ENCODE data around the gene SCCPDH.

Gene SCCPDH

GRCh38 chr1:246792603-246793002, 68.4 kb downstream of the SCCPDH start:
- Histone ChIP-seq H3K4me3 (ENCODE audit: insufficient read depth in 1 of 2, low read depth in 1 of 2, low read length in 2 of 2) (no peak overlapping the region), H3K27me3 (ENCODE audit: control insufficient read depth in 1 of 2, insufficient read depth in 1 of 2, low read length in 2 of 2) (peaks cover 0 to 30% of the 10 kb centered on the region in 2 experiments)
- 94% methylated on average over 25 of the region's 25 CpGs for WGBS

GRCh38 chr1:246793356-246793896, 69.2 kb downstream of the SCCPDH start:
- Histone ChIP-seq H3K9me3 (ENCODE audit: control insufficient read depth, low read length) (no peaks in the 10 kb centered on the region), H3K27ac (ENCODE audit: low read length, poor library complexity, severe bottlenecking) (no peak overlapping the region), H3K79me1 (replicated peaks; ENCODE audit: low read length, poor library complexity, severe bottlenecking) (no peaks in the 10 kb centered on the region), H4K91ac (ENCODE audit: low read length) (no peak overlapping the region), H4K8ac (ENCODE audit: low read length) (no peak overlapping the region), H2BK15ac (ENCODE audit: low read depth, poor library complexity, severe bottlenecking) (no peak overlapping the region), H3K27me3 (ENCODE audit: control insufficient read depth in 1 of 2, insufficient read depth in 1 of 2, low read length in 2 of 2) (peaks cover under 1 to 38% of the 10 kb centered on the region in 2 experiments), H2AK5ac (ENCODE audit: low read length, severe bottlenecking) (no peak overlapping the region), H3K4me1 (ENCODE audit: control insufficient read depth, insufficient read depth, low read depth, low read length) (peaks cover 9% of the 10 kb centered on the region), H2BK5ac (ENCODE audit: low read depth, low read length, poor library complexity, severe bottlenecking) (no peak overlapping the region), H2BK12ac (ENCODE audit: low read length in 2 of 2) (no peak overlapping the region), H3K36me3 (ENCODE audit: control insufficient read depth in 1 of 2, insufficient read depth in 2 of 2, low read depth in 1 of 2, low read length in 2 of 2) (peaks cover 0 to 6% of the 10 kb centered on the region in 2 experiments), H2BK120ac (ENCODE audit: low read depth, low read length) (no peak overlapping the region), H2AFZ (ENCODE audit: low read depth, low read length) (no peak overlapping the region), H3K14ac (ENCODE audit: low read length in 2 of 2) (no peak overlapping the region), H3K4me3 (ENCODE audit: insufficient read depth in 1 of 2, low read depth in 1 of 2, low read length in 2 of 2) (no peak overlapping the region), H3K18ac (ENCODE audit: low read depth in 1 of 2, low read length in 2 of 2) (no peak overlapping the region), H3K4ac (ENCODE audit: low read depth in 1 of 2, low read length in 2 of 2) (no peak overlapping the region), H3K23ac (ENCODE audit: low read length in 2 of 2) (no peak overlapping the region), H3K4me2 (ENCODE audit: low read length, poor library complexity, severe bottlenecking) (no peak overlapping the region), H3K9ac (ENCODE audit: low read length) (no peak overlapping the region)
- 62% methylated on average over 6 of the region's 6 CpGs for WGBS
- DNase-seq: no peak

More at GRCh38 chr1:246792603-246793002, 68.4 kb downstream of the SCCPDH start:
- H2BK5ac ChIP-seq (ENCODE audit: low read depth, low read length, poor library complexity, severe bottlenecking): no peak overlapping the region
- no peak for DNase-seq
- no peak overlapping the region for H2AFZ ChIP-seq (ENCODE audit: low read depth, low read length)
- no peak overlapping the region for H3K14ac ChIP-seq (ENCODE audit: low read length in 2 of 2)
- peaks cover 9% of the 10 kb centered on the region for H3K4me1 ChIP-seq (ENCODE audit: control insufficient read depth, insufficient read depth, low read depth, low read length)
- H3K27ac ChIP-seq (ENCODE audit: low read length, poor library complexity, severe bottlenecking): no peak overlapping the region
- no peaks in the 10 kb centered on the region for H3K9me3 ChIP-seq (ENCODE audit: control insufficient read depth, low read length)
- no peak overlapping the region for H2BK15ac ChIP-seq (ENCODE audit: low read depth, poor library complexity, severe bottlenecking)
- H3K36me3 ChIP-seq (ENCODE audit: control insufficient read depth in 1 of 2, insufficient read depth in 2 of 2, low read depth in 1 of 2, low read length in 2 of 2): peaks cover 0 to 6% of the 10 kb centered on the region in 2 experiments
- H4K91ac ChIP-seq (ENCODE audit: low read length): no peak overlapping the region
- no peak overlapping the region for H3K9ac ChIP-seq (ENCODE audit: low read length)
- H3K79me1 ChIP-seq (replicated peaks; ENCODE audit: low read length, poor library complexity, severe bottlenecking): no peaks in the 10 kb centered on the region
- no peak overlapping the region for H4K8ac ChIP-seq (ENCODE audit: low read length)
- no peak overlapping the region for H2BK12ac ChIP-seq (ENCODE audit: low read length in 2 of 2)
- no peak overlapping the region for H3K23ac ChIP-seq (ENCODE audit: low read length in 2 of 2)
- no peak overlapping the region for H2BK120ac ChIP-seq (ENCODE audit: low read depth, low read length)
- no peak overlapping the region for H3K4ac ChIP-seq (ENCODE audit: low read depth in 1 of 2, low read length in 2 of 2)
- H3K18ac ChIP-seq (ENCODE audit: low read depth in 1 of 2, low read length in 2 of 2): no peak overlapping the region
- no peak overlapping the region for H2AK5ac ChIP-seq (ENCODE audit: low read length, severe bottlenecking)
- H3K4me2 ChIP-seq (ENCODE audit: low read length, poor library complexity, severe bottlenecking): no peak overlapping the region

- no peak overlapping the region for H2AFZ ChIP-seq (ENCODE audit: low read depth, low read length)
- H3K4me2 ChIP-seq (ENCODE audit: low read length, poor library complexity, severe bottlenecking): no peak overlapping the region
- H2AK5ac ChIP-seq (ENCODE audit: low read length, severe bottlenecking): no peak overlapping the region
- H3K23ac ChIP-seq (ENCODE audit: low read length in 2 of 2): no peak overlapping the region
- WGBS: 44% methylated on average over 16 of the region's 18 CpGs
- no peak overlapping the region for H3K4me3 ChIP-seq (ENCODE audit: insufficient read depth in 1 of 2, low read depth in 1 of 2, low read length in 2 of 2)
- no peaks in the 10 kb centered on the region for H3K9me3 ChIP-seq (ENCODE audit: control insufficient read depth, low read length)
- H3K4ac ChIP-seq (ENCODE audit: low read depth in 1 of 2, low read length in 2 of 2): no peak overlapping the region
- no peak overlapping the region for H3K18ac ChIP-seq (ENCODE audit: low read depth in 1 of 2, low read length in 2 of 2)
- peak; percentile 30 for DNase-seq
- no peak overlapping the region for H2BK15ac ChIP-seq (ENCODE audit: low read depth, poor library complexity, severe bottlenecking)
- peaks cover 8 to 46% of the 10 kb centered on the region in 2 experiments for H3K27me3 ChIP-seq (ENCODE audit: control insufficient read depth in 1 of 2, insufficient read depth in 1 of 2, low read length in 2 of 2)
- peaks cover 0 to 6% of the 10 kb centered on the region in 2 experiments for H3K36me3 ChIP-seq (ENCODE audit: control insufficient read depth in 1 of 2, insufficient read depth in 2 of 2, low read depth in 1 of 2, low read length in 2 of 2)
- no peak overlapping the region for H2BK12ac ChIP-seq (ENCODE audit: low read length in 2 of 2)
- H3K4me1 ChIP-seq (ENCODE audit: control insufficient read depth, insufficient read depth, low read depth, low read length): peaks cover 6% of the 10 kb centered on the region
- H3K14ac ChIP-seq (ENCODE audit: low read length in 2 of 2): no peak overlapping the region
- no peak overlapping the region for H2BK120ac ChIP-seq (ENCODE audit: low read depth, low read length)
- H2BK5ac ChIP-seq (ENCODE audit: low read depth, low read length, poor library complexity, severe bottlenecking): no peak overlapping the region
- no peak overlapping the region for H3K9ac ChIP-seq (ENCODE audit: low read length)
- H4K91ac ChIP-seq (ENCODE audit: low read length): no peak overlapping the region
- H3K79me1 ChIP-seq (replicated peaks; ENCODE audit: low read length, poor library complexity, severe bottlenecking): no peaks in the 10 kb centered on the region
- no peak overlapping the region for H3K27ac ChIP-seq (ENCODE audit: low read length, poor library complexity, severe bottlenecking)
- H4K8ac ChIP-seq (ENCODE audit: low read length): no peak overlapping the region
Measured at GRCh38 chr1:246794048-246794827, 70.0 kb downstream of the SCCPDH start.

GRCh38 chr1:246794828-246795671, 70.8 kb downstream of the SCCPDH start:
- Histone ChIP-seq H4K91ac (ENCODE audit: low read length) (no peak overlapping the region), H3K14ac (ENCODE audit: low read length in 2 of 2) (peak overlapping the region in 1 of 2 experiments; percentile 48), H3K79me1 (replicated peaks; ENCODE audit: low read length, poor library complexity, severe bottlenecking) (no peaks in the 10 kb centered on the region), H3K27me3 (ENCODE audit: control insufficient read depth in 1 of 2, insufficient read depth in 1 of 2, low read length in 2 of 2) (peaks cover 8 to 50% of the 10 kb centered on the region in 2 experiments), H3K18ac (ENCODE audit: low read depth in 1 of 2, low read length in 2 of 2) (peak overlapping the region in 1 of 2 experiments; percentile 68), H3K27ac (ENCODE audit: low read length, poor library complexity, severe bottlenecking) (no peak overlapping the region), H2BK15ac (ENCODE audit: low read depth, poor library complexity, severe bottlenecking) (no peak overlapping the region), H3K4ac (ENCODE audit: low read depth in 1 of 2, low read length in 2 of 2) (no peak overlapping the region), H2AFZ (ENCODE audit: low read depth, low read length) (no peak overlapping the region), H2BK5ac (ENCODE audit: low read depth, low read length, poor library complexity, severe bottlenecking) (no peak overlapping the region), H3K23ac (ENCODE audit: low read length in 2 of 2) (no peak overlapping the region), H3K4me1 (ENCODE audit: control insufficient read depth, insufficient read depth, low read depth, low read length) (peaks cover 6% of the 10 kb centered on the region), H3K36me3 (ENCODE audit: control insufficient read depth in 1 of 2, insufficient read depth in 2 of 2, low read depth in 1 of 2, low read length in 2 of 2) (peaks cover 0 to 6% of the 10 kb centered on the region in 2 experiments), H4K8ac (ENCODE audit: low read length) (no peak overlapping the region), H3K9me3 (ENCODE audit: control insufficient read depth, low read length) (no peaks in the 10 kb centered on the region), H3K4me2 (ENCODE audit: low read length, poor library complexity, severe bottlenecking) (no peak overlapping the region), H3K9ac (ENCODE audit: low read length) (no peak overlapping the region), H3K4me3 (ENCODE audit: insufficient read depth in 1 of 2, low read depth in 1 of 2, low read length in 2 of 2) (no peak overlapping the region), H2BK120ac (ENCODE audit: low read depth, low read length) (no peak overlapping the region), H2BK12ac (ENCODE audit: low read length in 2 of 2) (peak overlapping the region in 1 of 2 experiments; percentile 25), H2AK5ac (ENCODE audit: low read length, severe bottlenecking) (no peak overlapping the region)
- 81% methylated on average over 25 of the region's 27 CpGs for WGBS
- peak; percentile 58 for DNase-seq

Data from mesenchymal stem cell (in vitro differentiated cells and primary cell).